Activated T-helper 9 cell treated with anti-CD3 and anti-CD28 coated beads, Interleukin-2, amount 50 U/mL, for 16 hours (primary cell): ENCODE data around the gene MEX3A.
A peak's percentile ranks its signal among the peaks of the same experiment; 100 is the strongest.
"Not testable (repeated sequence)": the region's sequence is repeated elsewhere in the genome, so short reads cannot be mapped to it uniquely, and the experiment has no call there.

Experiments used
- DNase-seq: peaks from one replicate; pipeline ENCODE4 v3.0.0-alpha.2; 2020; ENCODE audit warnings: low read depth

MEX3A gene

DNA sequence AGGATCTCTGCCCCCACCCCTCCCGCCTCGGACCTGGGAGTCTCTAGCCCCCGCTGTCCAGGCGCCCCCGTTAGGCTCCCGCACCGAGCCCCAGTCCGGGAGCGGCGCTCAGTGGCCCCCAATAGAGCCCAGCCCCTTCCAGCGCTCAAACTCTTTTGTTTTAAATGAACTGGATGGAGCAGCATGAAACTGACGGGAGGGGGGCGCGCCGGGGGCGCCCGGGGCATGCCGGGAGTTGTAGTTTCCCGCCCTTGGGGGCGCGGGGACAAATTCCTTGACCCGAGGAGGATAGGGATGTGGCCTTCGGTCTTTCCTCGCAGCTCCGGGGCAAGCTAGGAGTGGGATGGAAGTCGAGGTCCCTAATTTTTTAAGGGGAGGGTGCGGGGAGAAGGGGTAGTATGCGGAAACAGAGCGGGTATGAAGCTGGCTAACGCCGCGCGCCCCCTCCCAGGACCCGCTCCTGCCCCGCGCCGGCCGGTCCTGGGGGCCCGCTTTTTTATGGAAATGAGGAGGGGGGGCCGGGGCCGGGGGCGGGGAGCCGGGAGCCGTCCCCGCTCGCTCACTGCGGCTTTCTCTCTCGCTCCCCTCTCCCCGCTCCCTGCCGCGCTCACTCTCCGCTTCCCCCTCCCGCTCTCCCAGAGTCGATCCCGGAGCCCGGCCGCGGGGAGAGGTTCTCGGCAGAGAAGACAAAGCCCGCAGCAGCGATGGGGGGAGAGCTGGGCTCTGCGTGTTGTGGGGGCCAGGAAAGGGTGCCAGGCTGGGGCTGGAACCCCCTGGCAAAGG lies at the start of gene MEX3A:
MEX3A (minus strand) TSS at position 157 of the 783 bp plus-strand sequence. CDS start 467 bp downstream, outside the sequence.
- peak; percentile 47 for DNase-seq

GRCh38 chr1:156130578-156130942 lies 48.3 kb upstream of the MEX3A start:
- no peak for DNase-seq

DNA sequence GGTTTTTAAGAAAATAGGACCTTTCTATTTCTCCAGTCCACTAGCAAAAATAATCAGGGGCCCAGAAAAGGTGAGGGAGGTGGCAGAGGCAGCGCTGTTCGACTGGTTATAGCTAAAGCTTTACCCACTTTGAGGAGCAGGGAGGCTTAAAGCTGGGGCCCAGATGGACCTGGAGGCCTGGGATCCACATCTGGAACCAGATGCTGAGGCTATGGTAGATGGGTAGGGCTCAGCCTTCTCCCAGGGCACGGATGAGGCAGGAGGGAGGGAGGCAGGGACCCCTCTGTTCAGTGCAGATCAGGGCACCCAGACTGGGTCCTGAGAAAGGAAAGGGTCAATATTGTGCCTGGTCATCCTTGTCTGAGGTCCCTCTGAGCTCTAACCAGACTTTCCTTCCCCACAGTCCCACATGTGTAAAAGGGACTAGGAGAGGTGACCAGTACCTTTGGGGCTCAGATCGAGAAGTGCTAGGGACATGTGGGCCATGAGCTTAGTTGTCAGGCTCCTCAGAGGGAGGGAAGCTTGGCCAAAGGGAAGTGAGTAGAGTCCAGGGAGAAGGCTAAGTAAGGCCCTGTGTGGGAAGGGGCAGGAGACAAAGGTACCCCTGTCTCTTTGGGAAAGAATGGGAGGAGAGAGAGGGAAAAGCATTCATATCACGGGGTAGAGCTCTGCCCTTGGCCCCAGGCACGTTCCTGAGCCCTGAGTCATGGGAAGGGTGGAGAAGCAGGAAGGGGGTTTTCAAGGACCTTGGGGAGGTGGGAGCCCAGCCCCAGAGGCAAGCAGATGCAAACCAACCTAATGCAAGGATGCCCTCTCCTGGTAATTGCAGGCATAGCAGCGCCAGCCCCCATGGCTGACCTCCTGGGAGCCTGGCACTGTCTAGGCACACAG lies 47.7 kb upstream of the MEX3A start:
- DNase-seq, result peak; percentile 59

- no peak for DNase-seq
These were observed 46.7 kb upstream of the MEX3A start for GRCh38 chr1:156128654-156129597.

DNA sequence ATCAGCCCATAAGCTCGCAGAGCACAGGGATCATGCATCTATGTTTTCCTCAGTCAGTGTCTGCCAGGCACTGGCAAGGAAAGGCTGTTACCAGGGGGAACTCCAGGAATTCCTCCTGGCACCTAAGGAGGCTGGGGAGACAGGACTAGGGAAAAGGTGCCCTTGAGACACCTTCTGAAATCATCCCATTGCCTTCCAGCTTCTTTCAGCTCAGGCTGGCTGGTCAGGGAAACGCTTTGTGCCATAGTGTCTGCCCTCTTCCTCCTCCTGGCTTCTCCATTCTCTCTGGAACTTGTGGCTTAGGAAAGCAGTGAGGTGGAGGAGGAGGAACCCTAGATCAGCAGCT lies 46.0 kb upstream of the MEX3A start:
- DNase-seq, result no peak

DNA sequence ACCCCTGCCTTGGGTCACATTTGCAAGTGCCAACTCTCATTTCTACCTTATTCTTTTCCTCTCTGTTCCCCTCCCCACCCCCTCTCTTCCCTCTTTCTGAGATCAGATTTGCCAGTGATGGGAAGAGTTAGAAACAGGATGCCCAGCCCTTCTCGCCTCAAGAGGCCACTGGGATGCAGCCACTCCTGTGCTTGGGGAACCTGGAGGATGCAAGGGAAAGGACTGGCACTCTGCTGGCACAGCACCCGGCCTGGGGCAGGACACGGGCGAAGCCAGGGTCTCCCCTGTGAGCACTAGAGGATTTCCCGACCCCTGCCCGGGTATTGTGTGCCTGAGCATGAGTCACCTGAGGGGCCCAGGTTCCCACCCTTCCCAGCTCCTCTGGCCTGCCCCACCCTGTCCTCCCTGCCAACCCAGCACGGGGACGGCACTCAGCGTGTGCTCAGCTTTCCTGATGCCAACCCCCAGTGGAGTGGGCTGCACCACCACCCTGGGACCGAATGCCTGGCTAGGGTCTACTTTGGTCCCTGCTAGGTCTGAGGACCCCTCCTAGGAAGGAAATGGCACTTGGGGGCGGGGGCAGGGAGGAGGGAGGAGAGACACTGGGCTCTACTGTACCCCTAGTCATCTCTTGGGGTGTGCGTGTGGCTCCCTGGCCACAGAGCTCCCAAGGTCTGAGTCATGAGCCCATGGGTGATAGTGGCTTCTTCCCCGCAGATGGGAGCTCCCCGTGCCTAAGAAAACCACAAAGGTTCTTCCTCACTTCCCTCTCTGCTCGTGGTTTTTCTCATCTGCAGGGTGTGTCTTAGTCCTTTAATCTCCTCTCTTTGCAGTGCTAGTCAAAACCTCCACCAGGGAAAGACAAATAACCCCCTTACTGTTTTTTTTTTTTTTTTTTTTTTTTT lies 44.6 kb upstream of the MEX3A start:
- DNase-seq, result peak; percentile 78

- DNase-seq, result peak; percentile 48
These were observed 43.9 kb upstream of the MEX3A start for GRCh38 chr1:156126043-156126629.

DNA sequence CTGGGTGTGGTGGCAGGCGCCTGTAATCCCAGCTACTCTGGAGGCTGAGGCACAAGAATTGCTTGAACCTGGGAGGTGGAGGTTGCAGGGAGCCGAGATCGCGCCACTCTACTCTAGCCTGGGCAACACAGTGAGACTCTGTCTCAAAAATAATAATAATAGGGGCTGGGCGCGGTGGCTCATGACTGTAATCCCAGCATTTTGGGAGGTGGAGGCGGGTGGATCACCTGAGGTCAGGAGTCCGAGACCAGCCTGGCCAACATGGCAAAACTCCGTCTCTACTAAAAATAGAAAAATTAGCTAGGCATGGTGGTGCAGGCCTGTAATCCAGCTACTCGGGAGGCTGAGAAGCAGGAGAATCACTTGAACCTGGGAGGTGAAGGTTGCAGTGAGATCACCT lies 43.3 kb upstream of the MEX3A start:
- DNase-seq, result not testable (repeated sequence)

- no peak for DNase-seq
These were observed 42.6 kb upstream of the MEX3A start for GRCh38 chr1:156124557-156125483.

DNA sequence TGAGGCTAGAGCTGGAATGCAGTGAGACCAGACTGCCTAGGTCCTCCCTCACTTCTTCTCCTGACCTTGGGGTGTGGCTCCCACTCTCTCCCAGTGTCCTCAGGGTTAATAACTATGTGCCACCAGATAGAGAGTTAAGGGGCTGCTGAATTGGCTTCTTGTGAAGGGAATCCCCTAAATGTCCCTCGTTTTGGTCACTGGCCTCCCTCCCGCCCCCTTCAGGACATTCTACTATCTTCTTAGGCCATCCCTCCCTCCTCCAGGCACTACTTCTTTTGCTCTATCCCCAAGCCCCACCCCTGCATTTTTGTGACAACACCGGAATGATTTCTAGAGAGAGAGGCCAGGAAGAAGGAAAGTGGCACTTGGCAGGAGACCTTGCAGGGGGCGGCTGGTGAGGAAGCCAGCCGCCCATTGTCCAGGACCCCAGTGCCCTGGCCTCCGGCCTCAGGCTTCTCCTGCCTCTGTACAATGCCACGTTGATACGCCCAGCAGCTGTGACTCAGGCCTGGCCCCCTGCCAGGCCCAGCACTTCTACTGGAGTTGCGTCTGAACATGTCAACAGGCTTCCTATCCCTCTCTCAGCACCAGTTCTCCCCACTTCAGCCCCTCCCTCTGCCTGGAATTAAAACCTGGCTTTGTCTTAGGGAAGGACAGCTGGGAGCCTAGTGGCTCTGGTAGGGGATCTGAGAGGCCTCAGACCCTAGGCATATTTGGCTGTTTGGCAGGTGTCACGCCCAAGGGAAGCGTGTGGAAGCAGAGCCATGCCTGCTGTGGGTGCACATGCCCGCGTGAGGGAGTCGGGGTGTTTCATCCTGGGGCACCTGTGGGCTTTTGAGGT lies 41.3 kb upstream of the MEX3A start:
- DNase-seq, result peak; percentile 65

- DNase-seq, result no peak
These were observed 40.5 kb upstream of the MEX3A start for GRCh38 chr1:156122519-156123355.

GRCh38 chr1:156122086-156122485 lies 39.8 kb upstream of the MEX3A start:
- DNase-seq, result no peak

DNA sequence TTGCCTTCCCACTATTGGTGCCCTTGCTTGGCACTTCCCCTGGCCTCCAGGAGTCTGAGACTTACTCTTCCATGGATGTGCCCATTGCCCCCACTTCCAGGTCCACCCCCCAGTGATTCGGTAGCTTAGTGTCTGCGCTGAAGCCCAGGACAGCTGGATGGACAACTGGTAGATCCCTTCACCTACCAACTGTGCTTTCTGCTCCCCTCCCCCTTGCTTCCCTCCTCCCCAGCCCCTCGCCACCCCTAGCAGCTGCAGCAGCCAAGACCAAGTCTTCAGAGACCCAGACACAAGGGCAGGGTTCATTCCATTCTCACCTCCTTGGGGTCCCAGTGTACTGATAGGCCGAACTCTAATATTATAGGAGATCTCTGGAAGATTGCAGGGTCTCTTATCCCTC lies 39.2 kb upstream of the MEX3A start:
- no peak for DNase-seq

- not testable (repeated sequence) for DNase-seq
These were observed 38.7 kb upstream of the MEX3A start for GRCh38 chr1:156121005-156121404.

DNA sequence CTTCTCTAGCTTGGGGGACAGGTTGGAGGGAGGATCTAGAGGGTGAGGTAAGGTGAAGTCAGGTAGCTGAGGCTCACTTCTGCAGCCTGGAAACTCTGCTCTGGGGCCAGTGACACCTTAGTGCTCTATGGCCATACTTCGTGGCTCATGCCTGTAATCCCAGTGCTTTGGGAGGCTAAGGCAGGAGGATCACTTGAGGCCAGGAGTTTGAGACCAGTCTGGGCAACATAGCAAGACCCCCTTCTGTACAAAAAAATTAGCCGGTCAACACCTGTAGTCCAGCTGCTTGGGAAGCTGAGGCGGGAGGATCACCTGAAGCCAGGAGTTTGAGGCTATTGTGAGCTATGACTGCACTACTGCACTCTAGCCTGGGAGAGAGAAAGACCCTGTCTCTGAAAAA lies 38.1 kb upstream of the MEX3A start:
- no peak for DNase-seq

GRCh38 chr1:156119503-156120209 lies 37.4 kb upstream of the MEX3A start:
- no peak for DNase-seq
